GM18502 (cell line): ENCODE data around the gene PIGZ.

Experiments
- ATAC-seq: cut with Tn5 transposase; IDR thresholded peaks from one replicate; pipeline ENCODE4 v1.9.1; 2021; ENCODE audit warnings: mild to moderate bottlenecking; ENCODE audit not compliant: unreplicated experiment, poor library complexity

Gene PIGZ

DNA sequence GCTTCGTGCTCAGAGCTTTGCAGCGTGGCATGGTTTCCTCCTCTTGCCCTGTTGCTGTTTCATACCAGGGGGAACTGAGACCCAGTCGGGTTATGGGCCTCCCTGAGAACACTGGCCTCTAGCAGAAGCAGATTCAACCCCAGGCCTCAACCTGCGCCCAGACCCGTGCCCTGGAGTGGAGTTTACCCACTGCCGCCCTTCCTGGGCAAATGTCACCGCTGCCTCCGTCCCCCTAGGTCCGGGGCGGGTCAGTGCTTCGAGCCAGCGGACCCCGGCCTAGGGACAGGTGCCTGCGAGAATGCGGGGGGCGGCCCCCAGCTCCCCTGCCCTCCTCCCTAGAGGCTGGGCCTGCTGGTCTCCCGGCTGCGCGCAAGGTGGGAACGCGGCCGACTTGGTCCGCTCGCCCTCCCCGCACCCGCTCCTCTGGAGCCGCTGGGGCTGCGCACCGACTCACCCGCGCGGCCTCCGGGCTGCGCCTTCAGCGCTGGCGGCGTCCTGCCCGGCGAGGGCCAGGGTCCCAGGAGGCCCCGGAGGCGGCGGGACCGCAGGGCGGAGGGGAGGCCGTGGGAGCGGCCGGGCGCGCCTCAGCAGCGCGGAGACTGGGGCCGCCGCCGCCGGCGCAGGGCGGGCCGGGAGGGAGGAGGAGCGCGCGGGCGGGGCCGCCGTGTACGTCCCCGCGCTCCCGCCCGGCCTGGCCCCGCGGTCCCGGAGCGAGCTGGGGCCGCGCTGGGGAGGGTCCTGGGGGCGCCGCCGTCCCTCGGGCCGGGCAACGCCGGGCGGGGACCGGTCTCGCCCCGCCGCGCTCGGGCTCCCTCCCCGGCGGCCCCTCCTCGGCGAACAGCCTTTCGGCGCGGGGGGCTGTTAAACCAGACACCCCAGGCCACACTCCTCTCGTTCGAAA is at the start of gene PIGZ:
Gene PIGZ, minus strand, starts transcription at position 601 of the 901 bp plus-strand sequence. CDS start 16,802 bp downstream, outside the sequence.
- ATAC-seq, result peak; percentile 69

- ATAC-seq, result no peak
Measured at GRCh38 chr3:197017003-197017402, 48.4 kb upstream of the PIGZ start.

GRCh38 chr3:197015790-197016736 is 47.4 kb upstream of the PIGZ start:
- ATAC-seq, result no peak

- no peak for ATAC-seq
Measured at GRCh38 chr3:197014942-197015575, 46.4 kb upstream of the PIGZ start.

DNA sequence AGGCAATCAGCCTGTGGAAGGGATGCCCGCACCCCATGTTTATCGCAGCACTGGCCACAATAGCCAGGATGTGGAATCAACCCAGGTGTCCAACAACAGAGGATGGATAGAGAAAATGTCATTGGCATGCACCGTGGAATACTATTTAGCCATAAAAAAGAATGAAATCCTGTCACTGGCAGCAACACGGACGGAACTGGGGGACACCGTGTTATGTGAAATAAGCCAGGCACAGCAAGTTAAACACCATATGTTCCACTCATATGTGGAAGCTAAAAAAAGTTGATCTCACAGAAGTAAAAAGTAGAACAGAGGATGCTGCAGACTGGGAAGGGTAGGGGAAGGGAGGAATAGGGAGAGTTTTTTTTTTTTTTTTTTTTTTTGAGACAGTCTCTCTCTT is 45.4 kb upstream of the PIGZ start:
- no peak for ATAC-seq

DNA sequence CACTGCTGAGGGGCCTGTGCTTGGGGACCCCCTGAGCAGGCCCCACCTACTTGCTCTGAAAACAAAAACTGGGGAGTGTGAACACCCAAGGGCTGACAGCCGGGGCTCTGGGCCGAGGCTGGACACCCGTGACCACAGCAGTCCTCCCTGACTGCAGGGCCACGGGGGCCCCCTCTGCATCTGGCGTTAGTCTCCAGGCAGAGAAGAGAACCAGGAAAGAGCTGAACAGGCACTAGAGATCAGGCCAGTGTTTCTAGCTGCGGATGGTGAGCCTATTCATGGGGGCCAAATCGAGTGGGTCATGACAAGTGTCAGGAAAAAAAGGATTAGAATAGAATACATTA is 43.9 kb upstream of the PIGZ start:
- no peak for ATAC-seq

GRCh38 chr3:197011780-197012539 is 43.3 kb upstream of the PIGZ start:
- no peak for ATAC-seq

DNA sequence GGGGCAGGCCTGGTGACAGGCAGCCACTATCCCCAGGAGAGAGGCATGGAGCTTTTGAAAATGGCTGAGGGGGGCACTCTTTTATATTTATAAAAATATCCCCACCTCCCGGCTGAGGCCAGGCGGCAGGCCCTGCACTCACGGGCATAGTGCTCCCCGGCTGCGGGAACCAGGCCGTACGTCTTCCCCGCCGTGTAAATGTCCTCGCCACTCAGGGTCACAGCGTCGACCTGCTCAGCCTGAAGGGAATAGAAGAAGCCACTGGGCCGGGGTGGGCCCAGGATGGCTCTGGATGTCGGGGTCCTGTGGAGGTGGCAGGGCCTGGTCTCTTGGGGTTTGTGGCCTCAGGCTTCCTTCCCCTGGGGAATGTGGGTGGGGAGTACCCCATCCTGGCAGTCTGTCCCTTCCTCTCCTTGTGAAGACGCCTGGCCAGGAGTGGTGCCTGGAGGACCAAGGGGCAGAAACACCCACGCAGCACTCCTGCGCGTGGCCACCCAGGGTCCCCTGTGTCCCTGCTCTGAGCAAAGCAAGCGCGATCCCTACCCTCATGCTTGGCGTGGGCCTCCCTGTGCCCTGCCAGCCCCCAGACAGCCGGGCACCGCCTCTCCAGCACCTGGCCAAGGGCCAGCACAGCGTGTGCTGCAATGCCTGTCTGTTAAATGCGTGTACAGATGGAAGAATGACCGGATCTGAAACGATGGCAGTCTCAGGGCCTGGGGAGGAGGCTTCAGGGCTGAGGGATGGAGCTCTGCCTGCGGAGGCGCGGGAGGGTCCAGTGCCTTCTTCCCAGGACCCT is 42.1 kb upstream of the PIGZ start:
- no peak for ATAC-seq

DNA sequence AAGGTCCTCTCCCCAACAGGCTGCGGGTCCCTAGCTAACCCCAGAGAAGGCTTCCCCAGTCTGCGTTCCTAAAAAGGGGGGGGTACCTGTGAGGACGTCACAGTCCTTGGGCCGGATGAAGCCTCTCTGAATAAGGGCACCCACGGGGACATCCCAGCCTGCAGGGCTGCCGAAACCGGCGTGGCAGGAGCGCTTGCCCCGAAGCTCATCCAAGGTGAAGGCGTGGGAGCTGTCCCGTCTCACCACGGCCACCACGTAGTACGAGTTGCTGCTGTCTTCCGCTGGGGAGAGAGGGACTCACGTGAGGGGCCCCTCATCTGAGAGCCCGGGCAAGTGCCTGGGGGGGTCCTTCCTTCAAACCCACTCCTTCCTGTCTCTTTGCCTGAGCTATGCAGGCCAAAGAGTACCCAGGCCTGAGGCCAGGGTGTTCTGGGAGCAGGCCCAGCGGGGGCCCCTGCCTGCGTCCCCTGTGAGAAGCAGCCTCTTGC is 40.9 kb upstream of the PIGZ start:
- ATAC-seq, result no peak

DNA sequence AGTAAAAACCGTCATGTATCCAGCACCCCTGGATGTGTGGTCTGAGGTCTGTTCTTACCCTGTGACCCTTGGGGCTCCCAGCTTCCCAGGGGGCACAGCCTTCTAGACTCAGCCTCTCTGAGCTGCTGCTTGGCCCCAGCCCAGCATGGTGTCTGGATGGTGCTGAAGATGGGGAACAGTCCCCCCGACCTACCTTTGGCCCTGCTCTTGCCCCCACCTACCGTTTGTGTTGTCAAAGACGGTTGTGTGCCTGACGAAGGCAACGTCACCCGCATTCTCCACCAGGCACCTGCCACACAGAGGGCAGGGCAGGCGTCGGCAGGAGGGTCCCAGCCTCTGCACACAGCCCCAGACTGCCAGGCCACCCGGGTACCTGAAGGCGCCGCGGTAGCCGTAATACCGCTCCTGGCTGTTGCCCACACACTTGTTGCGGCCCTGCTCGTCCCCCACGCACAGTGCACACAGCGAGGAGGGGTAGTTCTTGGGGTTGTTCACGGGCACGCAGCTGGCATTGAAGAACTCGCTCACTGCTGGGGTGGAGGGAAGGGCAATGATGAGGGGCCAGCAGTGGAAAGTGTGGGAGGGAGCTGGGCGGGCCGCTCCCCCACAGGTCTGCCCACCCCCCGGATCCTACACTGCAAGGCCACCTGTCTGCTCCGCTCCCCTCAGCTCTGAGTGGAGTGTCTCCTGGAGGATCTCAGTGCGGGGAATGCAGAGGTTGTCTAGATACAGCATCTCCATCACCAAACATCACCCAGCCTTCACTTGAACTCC is 40.0 kb upstream of the PIGZ start:
- no peak for ATAC-seq

DNA sequence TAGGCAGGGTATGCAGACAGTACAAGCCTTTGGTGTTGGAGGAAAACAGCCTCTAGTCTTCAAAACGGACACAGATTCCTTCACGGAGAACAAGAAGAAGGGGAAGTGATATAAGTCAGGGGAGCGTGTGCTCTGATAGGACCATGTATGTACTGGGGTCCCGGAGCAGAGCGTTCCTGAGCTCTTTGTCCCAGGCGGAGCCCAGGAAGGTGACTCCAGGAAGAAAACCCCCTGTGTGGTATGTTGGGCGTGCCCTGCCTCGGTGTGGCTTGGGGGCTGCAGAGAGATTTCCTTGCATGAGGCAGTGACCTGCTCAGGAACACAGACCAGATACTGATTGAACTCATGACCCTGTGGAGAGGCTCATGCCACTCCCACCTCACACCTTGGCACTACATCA is 39.3 kb upstream of the PIGZ start:
- ATAC-seq, result no peak

GRCh38 chr3:197007296-197007940 is 38.8 kb upstream of the PIGZ start:
- ATAC-seq, result no peak

DNA sequence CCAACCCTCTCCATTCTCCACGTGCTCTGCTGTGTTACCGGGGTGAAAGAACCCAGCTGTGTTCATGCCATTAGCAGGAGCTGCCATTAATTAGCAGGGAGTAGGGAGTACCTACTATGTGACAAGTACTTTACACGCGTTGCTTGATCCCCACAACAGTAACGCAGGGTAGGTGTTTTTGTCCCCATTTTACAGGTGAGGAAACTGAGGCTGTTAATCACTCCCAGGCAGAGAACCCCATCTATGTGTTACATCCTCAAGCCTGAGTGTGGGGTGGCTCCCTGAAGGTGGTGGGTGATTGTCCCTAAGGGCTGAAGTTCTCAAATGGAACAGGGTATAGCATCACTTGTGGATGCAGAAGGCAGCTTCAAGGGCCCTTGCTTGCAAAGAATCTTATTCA is 38.2 kb upstream of the PIGZ start:
- ATAC-seq, result no peak

GRCh38 chr3:197006446-197006845 is 37.8 kb upstream of the PIGZ start:
- no peak for ATAC-seq

DNA sequence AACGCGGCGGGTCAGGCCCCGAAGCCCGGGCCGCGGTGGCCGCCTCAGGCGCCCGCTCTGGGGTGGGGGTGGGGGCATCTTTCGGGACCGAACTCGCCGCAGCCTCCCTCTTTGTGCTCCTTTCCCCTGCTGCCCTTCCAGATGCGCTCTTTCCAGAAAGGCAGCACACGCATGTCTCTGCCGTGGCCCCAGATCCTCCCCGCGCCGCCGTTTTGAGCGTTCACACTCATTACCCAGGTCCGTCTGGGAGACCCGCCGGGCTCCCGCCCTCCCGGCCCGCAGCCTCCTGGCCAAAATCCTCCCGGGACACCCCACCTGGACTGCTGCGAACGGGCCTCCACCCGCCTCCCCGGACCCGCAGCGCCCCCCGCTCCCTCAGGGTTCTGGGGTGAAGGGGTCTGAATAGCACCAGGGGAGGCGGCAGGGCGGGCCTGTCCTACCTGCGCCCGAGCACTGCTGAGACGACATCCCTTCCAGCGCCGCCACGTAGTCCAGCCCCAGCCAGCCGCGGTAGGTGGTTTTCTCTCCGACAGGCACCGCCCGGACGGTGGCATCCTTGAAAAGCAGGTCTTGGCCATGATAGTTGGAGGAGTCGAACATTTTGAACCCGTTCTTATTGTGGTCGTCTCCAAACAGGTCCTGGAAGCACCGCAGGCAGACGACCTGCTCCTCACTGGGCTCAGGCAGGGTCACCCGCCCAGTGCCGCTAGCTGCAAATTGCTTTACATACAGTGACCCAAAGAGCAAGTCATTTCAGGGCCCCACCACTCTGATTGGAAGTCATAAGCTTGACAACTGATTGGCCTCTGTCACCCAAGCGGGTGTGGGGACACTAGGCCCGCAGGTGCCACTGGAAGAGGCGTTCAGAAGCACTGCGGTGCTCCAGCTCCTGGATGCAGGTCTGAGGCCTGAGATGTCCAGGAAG is 35.1 kb upstream of the PIGZ start:
- ATAC-seq, result peak; percentile 24

GRCh38 chr3:197002701-197003454 is 34.2 kb upstream of the PIGZ start:
- peak; percentile 74 for ATAC-seq
